Activated CD4-positive, alpha-beta T cell treated with anti-CD3 and anti-CD28 coated beads for 36 hours (primary cell): ENCODE data around the gene CHRD. TPM values are rescaled to one million over a fixed set of nuclear protein-coding genes. Genes with fewer than 3 reads are reported as not detected.

Source experiments
- ATAC-seq: fragments of 200-7000 bp; cut with Tn5 transposase; one replicate; pipeline ENCODE4 v1.10.0; 2021; ENCODE audit warnings: mild to moderate bottlenecking, moderate library complexity
- CTCF ChIA-PET: fragments of 350-600 bp; sonication (Branson Sonifier 250); formaldehyde crosslinking; loops from one replicate; lab custom pipeline; 2021; ENCODE audit warnings: antibody characterized with exemption; lab: Charles Lee
- POLR2A ChIA-PET: fragments of 350-600 bp; sonication (Branson Sonifier 250); formaldehyde crosslinking; loops from one replicate; lab custom pipeline; 2021; ENCODE audit warnings: antibody characterized with exemption, inconsistent platforms; lab: Charles Lee
- DNase-seq: peaks from one replicate; pipeline ENCODE4 v3.0.0-alpha.2; 2020
- H3K27ac Mint-ChIP-seq: one replicate; pipeline ENCODE4 v1.8.0; 2021; ENCODE audit warnings: mixed read lengths
- H3K27me3 Mint-ChIP-seq: one replicate; pipeline ENCODE4 v1.8.0; 2021; ENCODE audit warnings: mixed read lengths
- H3K36me3 Mint-ChIP-seq: one replicate; pipeline ENCODE4 v1.8.0; 2021; ENCODE audit warnings: low read depth, mixed read lengths
- H3K4me1 Mint-ChIP-seq: one replicate; pipeline ENCODE4 v1.8.0; 2021; ENCODE audit warnings: mixed read lengths
- H3K4me3 Mint-ChIP-seq: one replicate; pipeline ENCODE4 v1.8.0; 2021; ENCODE audit warnings: mild to moderate bottlenecking, moderate library complexity, mixed read lengths
- H3K9me3 Mint-ChIP-seq: one replicate; pipeline ENCODE4 v1.8.0; 2021; ENCODE audit warnings: low read depth, mixed read lengths
- intact Hi-C, 2 experiments: fragments of 100-400 bp; cut with DNase I in 1 of 2; cut with micrococcal nuclease in 1 of 2; formaldehyde crosslinking; loops; one replicate each; pipeline versions ENCODE4 v1.14.2 to v1.15.1; 2022 to 2024; cut with DNase I, micrococcal nuclease
- total RNA-seq, 2 experiments: library from RNA; stranded (reverse); gene quantifications; one replicate each; pipeline ENCODE4 v1.2.3, GENCODE V29; 2021

Gene CHRD
- total RNA-seq, 2 experiments from 2014 or later: 0.23 TPM; not detected in 1

GRCh38 chr3:184347321-184348056 is 32.4 kb upstream of the CHRD start:
- CTCF ChIA-PET: interaction anchor here (0.5 to 1.4 kb wide), 4 partner anchors 9 to 1627 kb away, joined by 3 read pairs; no protein-coding TSS in a partner anchor
- intact Hi-C loops: no loop called here
- DNase-seq (no peak), ATAC-seq (no peak)
- no peaks in the 10 kb centered on the region for H3K4me1 Mint-ChIP-seq
- no peaks in the 10 kb centered on the region for H3K36me3 Mint-ChIP-seq
- POLR2A ChIA-PET: no interaction called here
- no peaks in the 10 kb centered on the region for H3K9me3 Mint-ChIP-seq
- no peaks in the 10 kb centered on the region for H3K27me3 Mint-ChIP-seq
- H3K4me3 Mint-ChIP-seq: no peak overlapping the region
- H3K27ac Mint-ChIP-seq: no peak overlapping the region

GRCh38 chr3:184348057-184348382 is 31.8 kb upstream of the CHRD start:
- Mint-ChIP-seq H3K9me3 (no peaks in the 10 kb centered on the region), H3K4me1 (no peaks in the 10 kb centered on the region), H3K4me3 (no peak overlapping the region), H3K36me3 (no peaks in the 10 kb centered on the region), H3K27me3 (no peaks in the 10 kb centered on the region), H3K27ac (no peak overlapping the region)
- CTCF ChIA-PET: interaction anchor here (0.5 to 1.4 kb wide), 5 partner anchors 10 to 1626 kb away, joined by 3 read pairs; no protein-coding TSS in a partner anchor
- POLR2A ChIA-PET: no interaction called here
- ATAC-seq (no peak), DNase-seq (no peak)
- intact Hi-C loops: no loop called here

- intact Hi-C loops: no loop called here
- no peaks in the 10 kb centered on the region for H3K9me3 Mint-ChIP-seq
- no peak for DNase-seq
- CTCF ChIA-PET: interaction anchor here (0.6 to 0.7 kb wide), 3 partner anchors 23 to 71 kb away, joined by 3 to 5 read pairs (median 3); no protein-coding TSS in a partner anchor
- no peak overlapping the region for H3K4me3 Mint-ChIP-seq
- H3K4me1 Mint-ChIP-seq: no peaks in the 10 kb centered on the region
- ATAC-seq: no peak
- no peaks in the 10 kb centered on the region for H3K27me3 Mint-ChIP-seq
- POLR2A ChIA-PET: no interaction called here
- H3K36me3 Mint-ChIP-seq: no peaks in the 10 kb centered on the region
- H3K27ac Mint-ChIP-seq: no peak overlapping the region
Measured at GRCh38 chr3:184349563-184350470, 30.0 kb upstream of the CHRD start.

GRCh38 chr3:184350618-184351017 is 29.2 kb upstream of the CHRD start:
- ChIA-PET POLR2A (interaction anchor here (0.6 kb wide), 1 partner anchor 11 kb away, joined by 5 read pairs; no protein-coding TSS in a partner anchor), CTCF (no interaction called here)
- no peaks in the 10 kb centered on the region for H3K4me1 Mint-ChIP-seq
- H3K4me3 Mint-ChIP-seq: no peak overlapping the region
- H3K9me3 Mint-ChIP-seq: no peaks in the 10 kb centered on the region
- H3K36me3 Mint-ChIP-seq: peaks cover 4% of the 10 kb centered on the region
- intact Hi-C loops: no loop called here
- ATAC-seq: no peak
- no peak for DNase-seq
- H3K27ac Mint-ChIP-seq: no peak overlapping the region
- H3K27me3 Mint-ChIP-seq: no peaks in the 10 kb centered on the region

GRCh38 chr3:184351511-184352148 is 28.2 kb upstream of the CHRD start:
- no peaks in the 10 kb centered on the region for H3K4me1 Mint-ChIP-seq
- no peak for DNase-seq
- no peak overlapping the region for H3K27ac Mint-ChIP-seq
- CTCF ChIA-PET: interaction anchor here (2.5 kb wide), 1 partner anchor 11 kb away, joined by 9 read pairs; no protein-coding TSS in a partner anchor
- peaks cover 4% of the 10 kb centered on the region for H3K36me3 Mint-ChIP-seq
- no peak overlapping the region for H3K4me3 Mint-ChIP-seq
- H3K9me3 Mint-ChIP-seq: no peaks in the 10 kb centered on the region
- intact Hi-C loops: no loop called here
- POLR2A ChIA-PET: interaction anchor here (0.6 kb wide), 1 partner anchor 882 kb away, joined by 3 read pairs; no protein-coding TSS in a partner anchor
- no peak for ATAC-seq
- no peaks in the 10 kb centered on the region for H3K27me3 Mint-ChIP-seq

- intact Hi-C loops: no loop called here
- CTCF ChIA-PET: interaction anchor here (0.6 to 2.5 kb wide), 2 partner anchors 10 to 14 kb away, joined by 3 to 9 read pairs; no protein-coding TSS in a partner anchor
- Mint-ChIP-seq H3K4me3 (no peak overlapping the region), H3K27me3 (no peaks in the 10 kb centered on the region), H3K4me1 (no peaks in the 10 kb centered on the region), H3K27ac (no peak overlapping the region), H3K36me3 (peaks cover 4% of the 10 kb centered on the region), H3K9me3 (no peaks in the 10 kb centered on the region)
- DNase-seq (no peak), ATAC-seq (no peak)
- POLR2A ChIA-PET: no interaction called here
Measured at GRCh38 chr3:184352149-184352785, 27.6 kb upstream of the CHRD start.

GRCh38 chr3:184352897-184353545 is 26.8 kb upstream of the CHRD start:
- CTCF ChIA-PET: interaction anchor here (1.0 to 2.5 kb wide), 6 partner anchors 9 to 159 kb away, joined by 3 to 9 read pairs (median 4); no protein-coding TSS in a partner anchor
- intact Hi-C loops: no loop called here
- POLR2A ChIA-PET: interaction anchor here (0.6 kb wide), 1 partner anchor 200 kb away, joined by 5 read pairs; no protein-coding TSS in a partner anchor

GRCh38 chr3:184353546-184353941 is 26.3 kb upstream of the CHRD start:
- no peak overlapping the region for H3K4me3 Mint-ChIP-seq
- intact Hi-C loops: no loop called here

More at GRCh38 chr3:184352897-184353545, 26.8 kb upstream of the CHRD start:
- H3K4me3 Mint-ChIP-seq: no peak overlapping the region
- H3K27me3 Mint-ChIP-seq: no peaks in the 10 kb centered on the region
- no peaks in the 10 kb centered on the region for H3K9me3 Mint-ChIP-seq
- DNase-seq (no peak), ATAC-seq (no peak)
- H3K4me1 Mint-ChIP-seq: no peaks in the 10 kb centered on the region
- peaks cover 4% of the 10 kb centered on the region for H3K36me3 Mint-ChIP-seq
- H3K27ac Mint-ChIP-seq: no peak overlapping the region

GRCh38 chr3:184354121-184354728 is 25.6 kb upstream of the CHRD start:
- Mint-ChIP-seq H3K36me3 (peaks cover 4% of the 10 kb centered on the region), H3K4me1 (no peaks in the 10 kb centered on the region), H3K27me3 (no peaks in the 10 kb centered on the region), H3K27ac (no peak overlapping the region), H3K9me3 (no peaks in the 10 kb centered on the region), H3K4me3 (no peak overlapping the region)
- ChIA-PET CTCF (interaction anchor here (0.6 to 2.5 kb wide), 9 partner anchors 8 to 186 kb away, joined by 3 to 9 read pairs (median 3); no protein-coding TSS in a partner anchor), POLR2A (interaction anchor here (0.6 kb wide), 1 partner anchor 369 kb away, joined by 3 read pairs; no protein-coding TSS in a partner anchor)
- intact Hi-C loops: no loop called here
- DNase-seq: peak; percentile 82
- ATAC-seq: peak; percentile 78

More at GRCh38 chr3:184353546-184353941, 26.3 kb upstream of the CHRD start:
- ATAC-seq (no peak), DNase-seq (no peak)
- H3K27me3 Mint-ChIP-seq: no peaks in the 10 kb centered on the region
- no peak overlapping the region for H3K27ac Mint-ChIP-seq
- peaks cover 4% of the 10 kb centered on the region for H3K36me3 Mint-ChIP-seq
- H3K4me1 Mint-ChIP-seq: no peaks in the 10 kb centered on the region
- POLR2A ChIA-PET: interaction anchor here (0.6 kb wide), 2 partner anchors 200 to 370 kb away, joined by 3 to 5 read pairs; no protein-coding TSS in a partner anchor
- CTCF ChIA-PET: interaction anchor here (0.6 to 2.5 kb wide), 8 partner anchors 9 to 187 kb away, joined by 3 to 9 read pairs (median 4); no protein-coding TSS in a partner anchor
- no peaks in the 10 kb centered on the region for H3K9me3 Mint-ChIP-seq

GRCh38 chr3:184354754-184355153 is 25.1 kb upstream of the CHRD start:
- intact Hi-C loops: no loop called here

More at GRCh38 chr3:184354754-184355153, 25.1 kb upstream of the CHRD start:
- no peak for DNase-seq
- POLR2A ChIA-PET: no interaction called here
- H3K36me3 Mint-ChIP-seq: peaks cover 4% of the 10 kb centered on the region
- ATAC-seq: peak; percentile 4
- no peaks in the 10 kb centered on the region for H3K27me3 Mint-ChIP-seq
- CTCF ChIA-PET: interaction anchor here (0.9 to 1.5 kb wide), 5 partner anchors 10 to 112 kb away, joined by 3 to 5 read pairs (median 3); no protein-coding TSS in a partner anchor
- no peak overlapping the region for H3K4me3 Mint-ChIP-seq
- no peak overlapping the region for H3K27ac Mint-ChIP-seq
- H3K4me1 Mint-ChIP-seq: no peaks in the 10 kb centered on the region
- H3K9me3 Mint-ChIP-seq: no peaks in the 10 kb centered on the region
